ENCODE measurements around the gene ANGPTL8.

The ANGPTL8 gene

DNA sequence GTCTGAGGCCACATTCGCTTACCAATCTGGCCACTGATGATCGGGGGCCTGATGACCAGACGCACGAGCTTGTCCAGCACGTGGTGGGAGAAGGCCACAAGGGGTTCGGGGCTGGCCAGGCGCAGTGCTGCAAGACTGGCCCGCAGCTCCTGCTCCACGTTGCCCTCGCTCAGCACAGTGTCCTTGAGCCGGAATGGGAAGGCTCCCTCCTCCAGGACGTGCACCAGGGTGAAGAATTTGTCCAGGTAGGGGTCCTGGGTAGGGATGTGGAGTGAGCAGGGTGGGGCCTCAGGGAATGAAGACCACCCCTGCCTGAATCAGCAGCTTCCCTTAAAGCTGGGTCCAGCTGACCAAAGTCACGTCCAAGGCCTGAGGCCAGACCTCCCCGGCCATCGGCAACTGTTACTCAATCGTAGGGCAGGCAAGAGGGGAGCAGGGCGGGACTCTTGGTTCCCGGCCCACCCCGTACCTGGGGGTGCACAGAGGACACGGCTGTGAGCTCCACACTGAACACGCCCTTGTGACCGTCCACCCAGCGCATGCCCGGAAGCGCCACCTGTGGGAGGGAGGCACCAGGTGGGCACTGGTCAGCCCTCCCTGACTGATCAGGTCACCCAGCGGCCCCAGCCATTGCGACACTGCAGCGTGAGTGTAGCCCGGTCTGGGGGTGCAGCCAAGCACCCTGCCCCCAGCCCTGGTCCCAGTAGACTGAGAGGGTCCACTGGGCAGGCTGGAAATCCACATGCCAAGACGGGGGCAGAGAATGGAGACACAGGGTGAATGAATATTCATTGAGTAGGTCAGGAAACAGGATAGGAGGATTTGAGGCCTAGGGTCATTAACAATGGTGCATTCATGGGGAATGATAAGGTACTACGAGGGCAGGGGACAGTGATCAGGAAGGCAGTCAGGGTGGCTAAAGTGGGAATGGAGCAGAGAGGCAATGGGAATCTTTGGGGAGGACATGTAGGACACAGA, 2.8 kb upstream of the ANGPTL8 start:
- no peaks in the 10 kb centered on the region for H3K79me2 ChIP-seq (ENCODE audit: control insufficient read depth, low read length)
- H3K4me2 ChIP-seq (ENCODE audit: low read length) = no peak overlapping the region
- TF ChIP-seq EZH2phosphoT487 (IDR thresholded peaks at IDR 0.05; ENCODE audit: borderline replicate concordance, low read length) = no peak
- TF ChIP-seq CTCF (IDR thresholded peaks at IDR 0.05; ENCODE audit: low read depth, low read length, poor library complexity, severe bottlenecking) = no peak
- no peaks in the 10 kb centered on the region for H4K20me1 ChIP-seq (ENCODE audit: control insufficient read depth, insufficient read depth, low read depth, low read length)
- no peaks in the 10 kb centered on the region for H3K9me3 ChIP-seq (ENCODE audit: control insufficient read depth, insufficient read depth, low read length)
- no peak overlapping the region for H3K27ac ChIP-seq (ENCODE audit: low read depth, low read length)
- no peaks in the 10 kb centered on the region for H3K9me2 ChIP-seq (replicated peaks; ENCODE audit: control insufficient read depth, low read length)
- peaks cover 7% of the 10 kb centered on the region for H3K4me1 ChIP-seq (ENCODE audit: control insufficient read depth, low read length)
- no peak overlapping the region for H3K4me3 ChIP-seq (ENCODE audit: low read length)
- H3K36me3 ChIP-seq (ENCODE audit: control insufficient read depth, low read length) = peaks cover 18% of the 10 kb centered on the region
- H3K27me3 ChIP-seq (ENCODE audit: control insufficient read depth, low read length) = no peaks in the 10 kb centered on the region
- H3F3A ChIP-seq (ENCODE audit: control insufficient read depth, insufficient read depth) = no peaks in the 10 kb centered on the region

- Histone ChIP-seq H3K4me2 (ENCODE audit: low read length) (no peak overlapping the region), H3K4me1 (ENCODE audit: control insufficient read depth, low read length) (no peaks in the 10 kb centered on the region; the same call in 1 of the 2 replicates), H3K9me2 (replicated peaks; ENCODE audit: control insufficient read depth, low read length) (no peaks in the 10 kb centered on the region), H3K79me2 (ENCODE audit: control insufficient read depth, low read length) (no peaks in the 10 kb centered on the region), H3K27ac (ENCODE audit: low read depth, low read length) (no peak overlapping the region), H3K4me3 (ENCODE audit: low read length) (no peak overlapping the region), H3K9me3 (ENCODE audit: control insufficient read depth, insufficient read depth, low read length) (no peaks in the 10 kb centered on the region), H4K20me1 (ENCODE audit: control insufficient read depth, insufficient read depth, low read depth, low read length) (no peaks in the 10 kb centered on the region), H3K27me3 (ENCODE audit: control insufficient read depth, low read length) (no peaks in the 10 kb centered on the region), H3K36me3 (ENCODE audit: control insufficient read depth, low read length) (peaks cover 13% of the 10 kb centered on the region), H3F3A (ENCODE audit: control insufficient read depth, insufficient read depth) (no peaks in the 10 kb centered on the region)
- TF ChIP-seq EZH2phosphoT487 (IDR thresholded peaks at IDR 0.05; ENCODE audit: borderline replicate concordance, low read length) (no peak), CTCF (IDR thresholded peaks at IDR 0.05; ENCODE audit: low read depth, low read length, poor library complexity, severe bottlenecking) (no peak)
Observed at GRCh38 chr19:11237321-11237720, 2.1 kb upstream of the ANGPTL8 start.

DNA sequence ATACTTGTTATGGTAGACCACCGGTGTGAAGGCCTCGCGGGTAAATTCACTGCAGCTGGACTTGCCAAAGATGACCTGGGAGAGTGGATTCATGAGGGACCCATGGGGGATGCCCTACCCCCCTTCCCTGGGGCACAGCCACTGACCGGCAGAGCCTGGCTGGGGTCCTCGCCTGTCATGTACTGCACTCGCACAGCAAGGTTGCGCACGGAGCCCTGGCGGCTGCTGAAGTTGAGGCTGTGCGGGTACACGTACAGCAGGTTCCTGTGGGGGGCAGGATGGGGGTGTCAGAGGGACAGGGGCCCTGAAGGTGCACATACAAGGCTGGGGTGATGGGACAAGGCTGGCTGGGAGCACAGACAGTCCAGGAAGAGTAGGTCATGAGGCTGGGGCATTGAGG, 1.4 kb upstream of the ANGPTL8 start:
- Histone ChIP-seq H3K27ac (ENCODE audit: low read depth, low read length) (no peak overlapping the region), H3K9me3 (ENCODE audit: control insufficient read depth, insufficient read depth, low read length) (no peaks in the 10 kb centered on the region), H3K9me2 (replicated peaks; ENCODE audit: control insufficient read depth, low read length) (no peaks in the 10 kb centered on the region), H4K20me1 (ENCODE audit: control insufficient read depth, insufficient read depth, low read depth, low read length) (no peaks in the 10 kb centered on the region), H3K4me2 (ENCODE audit: low read length) (no peak overlapping the region), H3F3A (ENCODE audit: control insufficient read depth, insufficient read depth) (no peaks in the 10 kb centered on the region), H3K27me3 (ENCODE audit: control insufficient read depth, low read length) (no peaks in the 10 kb centered on the region), H3K4me3 (ENCODE audit: low read length) (no peak overlapping the region), H3K36me3 (ENCODE audit: control insufficient read depth, low read length) (peaks cover 10% of the 10 kb centered on the region), H3K79me2 (ENCODE audit: control insufficient read depth, low read length) (no peaks in the 10 kb centered on the region), H3K4me1 (ENCODE audit: control insufficient read depth, low read length) (no peaks in the 10 kb centered on the region)
- no peak for TF ChIP-seq CTCF (IDR thresholded peaks at IDR 0.05; ENCODE audit: low read depth, low read length, poor library complexity, severe bottlenecking)
- TF ChIP-seq EZH2phosphoT487 (IDR thresholded peaks at IDR 0.05; ENCODE audit: borderline replicate concordance, low read length) = no peak
